SK-N-SH treated with all-trans-retinoic acid at 6 μM for 48 hours (cell line): ENCODE measurements around the gene VMA21.

Experiments used
- ATAC-seq: fragments of 200-7000 bp; cut with Tn5 transposase; 3 replicates; pipeline ENCODE4 v1.9.1; 2020; ENCODE audit warnings: mild to moderate bottlenecking, moderate library complexity
- CSDC2 ChIP-seq: fragments of 250-450 bp; sonication (Bioruptor Pico); IDR thresholded peaks from 2 replicates; pipeline ENCODE4 v1.5.0; 2020; ENCODE audit warnings: mild to moderate bottlenecking, moderate library complexity
- CSRNP3 ChIP-seq: fragments of 250-450 bp; sonication (Bioruptor Pico); IDR thresholded peaks from 2 replicates; pipeline ENCODE4 v1.5.1; 2021; ENCODE audit warnings: mild to moderate bottlenecking, moderate library complexity
- ESRRG ChIP-seq: fragments of 250-450 bp; sonication (Bioruptor Pico); IDR thresholded peaks from 2 replicates; pipeline ENCODE4 v1.6.1; 2021; ENCODE audit warnings: mild to moderate bottlenecking
- ISL1 ChIP-seq: fragments of 250-450 bp; sonication (Bioruptor Pico); IDR thresholded peaks from 2 replicates; pipeline ENCODE4 v2.1.2; 2022; ENCODE audit warnings: mild to moderate bottlenecking, moderate library complexity
- OSR1 ChIP-seq: fragments of 250-450 bp; sonication (Bioruptor Pico); IDR thresholded peaks from 2 replicates; pipeline ENCODE4 v1.8.0; 2022; ENCODE audit warnings: moderate library complexity, mild to moderate bottlenecking, inconsistent platforms
- POU6F1 ChIP-seq: fragments of 250-450 bp; sonication (Bioruptor Pico); IDR thresholded peaks from 2 replicates; pipeline ENCODE4 v1.8.0; 2021; ENCODE audit warnings: low read depth, mild to moderate bottlenecking, moderate library complexity, borderline replicate concordance
- SNAI2 ChIP-seq: fragments of 250-450 bp; sonication (Bioruptor Pico); IDR thresholded peaks from 2 replicates; pipeline ENCODE4 v1.5.0; 2020; ENCODE audit warnings: mild to moderate bottlenecking, moderate library complexity
- TCF4 ChIP-seq: fragments of 250-450 bp; sonication (Bioruptor Pico); IDR thresholded peaks from 2 replicates; pipeline ENCODE4 v1.8.0; 2021; ENCODE audit warnings: mild to moderate bottlenecking, moderate library complexity, borderline replicate concordance
- TOX ChIP-seq: fragments of 250-450 bp; sonication (Bioruptor Pico); IDR thresholded peaks from 2 replicates; pipeline ENCODE4 v1.8.0; 2021; ENCODE audit warnings: mild to moderate bottlenecking, moderate library complexity, borderline replicate concordance
- ZC3H10 ChIP-seq: fragments of 250-450 bp; sonication (Bioruptor Pico); IDR thresholded peaks from 2 replicates; pipeline ENCODE4 v1.5.1; 2021; ENCODE audit warnings: mild to moderate bottlenecking, moderate library complexity
- ZFP30 ChIP-seq: fragments of 450-650 bp; formaldehyde crosslinking; IDR thresholded peaks from 2 replicates; pipeline ENCODE4 v1.5.0; 2022; ENCODE audit warnings: mild to moderate bottlenecking, moderate library complexity
- ZNF565 ChIP-seq: fragments of 450-650 bp; formaldehyde crosslinking; conservative IDR thresholded peaks from 2 replicates; pipeline ENCODE4 v1.5.0; 2020; ENCODE audit warnings: low read depth, mild to moderate bottlenecking, moderate library complexity
- ZNF70 ChIP-seq: fragments of 450-650 bp; formaldehyde crosslinking; IDR thresholded peaks from 2 replicates; pipeline ENCODE4 v1.5.0; 2020; ENCODE audit warnings: mild to moderate bottlenecking, moderate library complexity
- ZNF8 ChIP-seq: fragments of 450-650 bp; formaldehyde crosslinking; IDR thresholded peaks from 2 replicates; pipeline ENCODE4 v1.5.0; 2020; ENCODE audit warnings: mild to moderate bottlenecking, moderate library complexity
- TF ChIP-seq, protein P1 (sequence below): fragments of 250-450 bp; sonication (Bioruptor Pico); IDR thresholded peaks from 2 replicates; pipeline ENCODE4 v1.5.0; 2020; ENCODE audit warnings: mild to moderate bottlenecking, moderate library complexity

The VMA21 gene

DNA sequence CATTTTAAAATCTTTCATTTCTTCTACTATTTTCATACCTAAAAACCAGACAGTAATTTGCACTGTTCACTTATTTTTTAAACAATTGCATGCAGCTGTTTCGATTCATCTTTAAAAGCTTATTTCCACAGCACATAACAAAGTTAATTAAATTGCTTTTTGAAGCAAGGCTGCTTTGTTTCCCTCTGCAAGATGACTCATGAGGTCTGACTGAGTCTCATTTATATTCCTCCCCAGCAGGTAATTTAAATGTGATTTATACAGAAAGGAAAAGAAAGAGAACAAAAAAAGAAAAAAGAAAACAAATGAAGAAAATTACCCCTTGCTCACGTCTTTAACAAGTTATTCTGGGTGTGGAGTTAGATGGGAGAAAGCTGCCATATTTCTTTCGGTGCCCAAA is 22.8 kb downstream of the VMA21 start:
- peak; percentile 64 for ATAC-seq
- peak; percentile 64; the same call in 1 of the 2 replicates for TF ChIP-seq ISL1 (CRISPR knock-in tag)
- no peak for TF ChIP-seq ZNF70 (CRISPR knock-in tag)
- TF ChIP-seq, protein P1, sequence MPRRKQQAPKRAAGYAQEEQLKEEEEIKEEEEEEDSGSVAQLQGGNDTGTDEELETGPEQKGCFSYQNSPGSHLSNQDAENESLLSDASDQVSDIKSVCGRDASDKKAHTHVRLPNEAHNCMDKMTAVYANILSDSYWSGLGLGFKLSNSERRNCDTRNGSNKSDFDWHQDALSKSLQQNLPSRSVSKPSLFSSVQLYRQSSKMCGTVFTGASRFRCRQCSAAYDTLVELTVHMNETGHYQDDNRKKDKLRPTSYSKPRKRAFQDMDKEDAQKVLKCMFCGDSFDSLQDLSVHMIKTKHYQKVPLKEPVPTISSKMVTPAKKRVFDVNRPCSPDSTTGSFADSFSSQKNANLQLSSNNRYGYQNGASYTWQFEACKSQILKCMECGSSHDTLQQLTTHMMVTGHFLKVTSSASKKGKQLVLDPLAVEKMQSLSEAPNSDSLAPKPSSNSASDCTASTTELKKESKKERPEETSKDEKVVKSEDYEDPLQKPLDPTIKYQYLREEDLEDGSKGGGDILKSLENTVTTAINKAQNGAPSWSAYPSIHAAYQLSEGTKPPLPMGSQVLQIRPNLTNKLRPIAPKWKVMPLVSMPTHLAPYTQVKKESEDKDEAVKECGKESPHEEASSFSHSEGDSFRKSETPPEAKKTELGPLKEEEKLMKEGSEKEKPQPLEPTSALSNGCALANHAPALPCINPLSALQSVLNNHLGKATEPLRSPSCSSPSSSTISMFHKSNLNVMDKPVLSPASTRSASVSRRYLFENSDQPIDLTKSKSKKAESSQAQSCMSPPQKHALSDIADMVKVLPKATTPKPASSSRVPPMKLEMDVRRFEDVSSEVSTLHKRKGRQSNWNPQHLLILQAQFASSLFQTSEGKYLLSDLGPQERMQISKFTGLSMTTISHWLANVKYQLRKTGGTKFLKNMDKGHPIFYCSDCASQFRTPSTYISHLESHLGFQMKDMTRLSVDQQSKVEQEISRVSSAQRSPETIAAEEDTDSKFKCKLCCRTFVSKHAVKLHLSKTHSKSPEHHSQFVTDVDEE = no peak

DNA sequence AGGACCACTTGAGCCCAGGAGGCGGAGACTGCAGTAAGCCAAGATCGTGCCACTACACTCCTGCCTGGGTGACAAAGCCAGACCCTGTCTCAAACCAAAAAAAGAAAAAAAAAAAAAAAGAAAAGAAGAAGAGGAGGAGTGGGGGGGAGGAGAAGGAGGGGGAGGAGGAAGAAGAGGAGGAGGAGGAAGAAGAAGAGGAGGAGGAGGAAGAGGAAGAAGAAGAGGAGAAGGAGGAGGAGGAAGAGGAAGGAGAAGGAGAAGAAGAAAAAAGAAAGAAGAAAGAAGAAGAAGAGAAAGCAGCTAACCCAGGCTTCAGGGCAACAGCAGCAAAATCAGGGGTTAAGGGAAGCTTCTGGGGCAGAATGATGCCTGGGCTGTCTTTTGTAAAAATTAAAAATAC is 27.5 kb downstream of the VMA21 start:
- ATAC-seq = no peak
- TF ChIP-seq TOX = no peak
- TF ChIP-seq POU6F1 (CRISPR knock-in tag) = no peak
- no peak for TF ChIP-seq OSR1
- no peak for TF ChIP-seq ZNF565 (CRISPR knock-in tag)
- no peak for TF ChIP-seq TCF4 (CRISPR knock-in tag)
- no peak for TF ChIP-seq ZNF8 (CRISPR knock-in tag)
- TF ChIP-seq ZC3H10 = no peak

DNA sequence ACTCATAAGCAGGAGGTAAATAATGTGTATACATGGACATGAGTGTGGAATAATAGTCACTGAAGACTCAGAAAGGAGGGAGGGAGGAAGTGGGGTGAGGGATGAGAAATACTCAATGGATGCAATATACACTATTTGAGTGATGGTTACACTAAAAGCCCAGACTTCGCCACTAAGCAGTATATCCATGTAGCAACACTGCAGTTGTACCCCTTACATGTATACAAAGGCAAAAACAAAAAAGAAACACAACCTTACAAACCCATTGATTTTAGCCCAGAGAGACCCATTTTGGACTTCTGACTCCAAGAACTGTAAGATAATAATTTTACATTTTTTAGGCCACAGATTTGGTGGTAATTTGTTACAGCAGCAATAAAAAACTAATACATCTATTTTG is 51.5 kb downstream of the VMA21 start:
- no peak for TF ChIP-seq OSR1
- no peak for TF ChIP-seq ZNF8 (CRISPR knock-in tag)
- no peak for TF ChIP-seq ZNF565 (CRISPR knock-in tag)
- TF ChIP-seq ZFP30 (CRISPR knock-in tag) = no peak
- no peak for TF ChIP-seq ESRRG (CRISPR knock-in tag)
- TF ChIP-seq, protein P1 = no peak
- no peak for ATAC-seq

DNA sequence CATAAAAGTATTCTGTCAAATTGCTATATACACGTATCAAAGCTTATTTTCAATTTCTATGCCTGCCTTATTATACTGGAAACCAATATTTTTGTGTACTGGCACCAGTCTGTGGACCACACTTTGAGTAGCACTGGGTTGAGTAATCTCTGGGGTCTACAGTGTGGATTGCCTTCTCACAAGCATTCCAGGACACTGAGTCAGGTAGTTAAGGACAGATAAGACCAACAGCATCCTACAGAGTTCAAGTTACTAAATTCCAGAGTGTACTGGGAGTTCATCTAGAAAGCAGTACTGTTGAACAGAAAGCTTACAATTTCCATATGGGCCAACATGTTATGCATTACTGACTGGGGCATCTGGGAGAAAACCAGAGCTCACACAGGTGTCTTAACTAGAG is 61.8 kb downstream of the VMA21 start:
- TF ChIP-seq ZFP30 (CRISPR knock-in tag) (no peak), ZNF565 (CRISPR knock-in tag) (no peak), OSR1 (no peak), ZNF70 (CRISPR knock-in tag) (no peak), TOX (no peak), ISL1 (CRISPR knock-in tag) (no peak), CSRNP3 (CRISPR knock-in tag) (no peak), SNAI2 (no peak), CSDC2 (no peak), ZC3H10 (no peak), TCF4 (CRISPR knock-in tag) (no peak)
- no peak for ATAC-seq
